Dedifferentiated amniotic fluid mesenchymal stem cell (primary cell): ENCODE data around the gene B4GALT6.
A peak's percentile ranks its signal among the peaks of the same experiment; 100 is the strongest.
"Not testable (repeated sequence)": the region's sequence is repeated elsewhere in the genome, so short reads cannot be mapped to it uniquely, and the experiment has no call there.

Source experiments
- DNase-seq: peaks from one replicate; pipeline ENCODE4 v3.0.0-alpha.2; 2016; ENCODE audit errors: extremely low spot score

B4GALT6 gene, protein sequence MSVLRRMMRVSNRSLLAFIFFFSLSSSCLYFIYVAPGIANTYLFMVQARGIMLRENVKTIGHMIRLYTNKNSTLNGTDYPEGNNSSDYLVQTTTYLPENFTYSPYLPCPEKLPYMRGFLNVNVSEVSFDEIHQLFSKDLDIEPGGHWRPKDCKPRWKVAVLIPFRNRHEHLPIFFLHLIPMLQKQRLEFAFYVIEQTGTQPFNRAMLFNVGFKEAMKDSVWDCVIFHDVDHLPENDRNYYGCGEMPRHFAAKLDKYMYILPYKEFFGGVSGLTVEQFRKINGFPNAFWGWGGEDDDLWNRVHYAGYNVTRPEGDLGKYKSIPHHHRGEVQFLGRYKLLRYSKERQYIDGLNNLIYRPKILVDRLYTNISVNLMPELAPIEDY

DNA sequence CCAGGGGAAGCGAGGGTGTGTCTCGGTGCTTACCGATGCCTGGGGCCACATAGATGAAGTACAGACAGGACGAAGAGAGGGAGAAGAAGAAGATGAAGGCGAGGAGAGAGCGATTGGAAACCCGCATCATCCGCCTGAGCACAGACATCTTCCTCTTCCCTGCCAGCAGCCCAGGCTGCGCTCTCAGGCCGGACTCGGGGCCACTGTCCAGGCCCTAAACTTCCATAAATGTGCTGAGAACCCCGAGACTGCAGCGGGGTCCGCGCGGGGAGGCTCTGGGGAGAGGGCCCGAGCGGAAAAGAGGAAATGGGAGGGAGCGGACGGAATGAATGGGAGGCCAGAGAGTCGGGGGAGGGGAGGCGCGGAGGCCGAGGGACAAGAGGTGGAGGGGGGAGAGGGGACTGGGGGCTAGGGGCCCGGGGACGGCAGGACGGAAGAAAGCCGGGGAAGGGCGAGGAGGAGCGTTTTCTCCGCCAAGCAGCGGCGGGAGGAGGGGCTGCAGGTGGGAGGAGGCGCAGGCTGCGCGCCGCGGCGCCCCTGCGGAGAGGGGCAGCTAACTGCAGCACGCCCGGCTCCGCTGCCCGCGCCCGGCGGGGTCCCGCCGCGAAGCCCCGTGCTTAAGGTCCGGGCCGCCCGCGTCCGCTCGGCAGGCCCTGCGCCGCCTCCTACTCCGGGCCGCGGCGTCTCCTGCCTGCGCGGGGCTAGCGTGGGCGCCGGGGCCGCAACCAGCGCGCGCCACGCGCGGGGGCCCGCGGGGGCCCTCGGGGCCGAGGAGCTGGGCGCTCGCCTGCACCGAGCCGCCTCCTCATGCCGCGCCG is at the start of gene B4GALT6:
Gene B4GALT6 (minus strand): TSS at position 303 of the 818 bp plus-strand sequence. CDS start 155 bp downstream, at position 148.
- DNase-seq, result no peak

DNA sequence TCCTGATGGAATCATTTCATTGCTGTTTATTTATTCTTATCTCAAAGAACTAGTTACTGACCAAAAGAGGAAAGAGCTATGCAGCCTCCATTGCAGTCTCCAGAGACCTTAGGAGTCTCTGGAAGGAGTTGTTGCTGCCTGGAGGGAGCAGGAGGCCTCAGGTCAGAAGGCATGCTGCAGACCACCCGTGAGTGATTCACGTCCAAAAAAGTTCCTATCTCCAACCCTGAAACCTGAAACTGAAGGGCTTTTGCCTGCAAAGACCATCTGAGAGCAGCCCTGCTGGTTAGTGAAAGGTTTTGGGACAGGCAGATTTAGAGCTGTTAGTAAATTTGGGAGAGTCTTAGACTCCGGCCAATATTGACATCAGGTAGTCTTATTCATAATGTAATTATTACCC is 47.2 kb upstream of the B4GALT6 start:
- DNase-seq, result no peak

DNA sequence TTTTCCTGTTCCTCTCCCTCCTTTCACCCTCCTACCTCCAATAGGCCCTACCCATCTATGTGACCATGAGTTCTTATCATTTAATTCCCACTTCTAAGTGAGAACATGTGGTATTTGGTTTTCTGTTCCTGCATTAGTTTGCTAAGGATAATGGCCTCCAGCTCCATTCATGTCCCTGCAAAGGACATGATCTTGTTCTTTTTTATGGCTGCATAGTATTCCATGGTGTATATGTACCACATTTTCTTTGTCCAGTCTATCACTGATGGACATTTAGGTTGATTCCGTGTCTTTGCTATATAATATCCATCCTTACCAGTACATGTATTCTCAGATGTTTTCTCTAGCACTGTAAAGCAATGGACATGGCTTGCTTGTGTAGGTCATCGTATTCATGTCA is 44.8 kb upstream of the B4GALT6 start:
- DNase-seq, result not testable (repeated sequence)

DNA sequence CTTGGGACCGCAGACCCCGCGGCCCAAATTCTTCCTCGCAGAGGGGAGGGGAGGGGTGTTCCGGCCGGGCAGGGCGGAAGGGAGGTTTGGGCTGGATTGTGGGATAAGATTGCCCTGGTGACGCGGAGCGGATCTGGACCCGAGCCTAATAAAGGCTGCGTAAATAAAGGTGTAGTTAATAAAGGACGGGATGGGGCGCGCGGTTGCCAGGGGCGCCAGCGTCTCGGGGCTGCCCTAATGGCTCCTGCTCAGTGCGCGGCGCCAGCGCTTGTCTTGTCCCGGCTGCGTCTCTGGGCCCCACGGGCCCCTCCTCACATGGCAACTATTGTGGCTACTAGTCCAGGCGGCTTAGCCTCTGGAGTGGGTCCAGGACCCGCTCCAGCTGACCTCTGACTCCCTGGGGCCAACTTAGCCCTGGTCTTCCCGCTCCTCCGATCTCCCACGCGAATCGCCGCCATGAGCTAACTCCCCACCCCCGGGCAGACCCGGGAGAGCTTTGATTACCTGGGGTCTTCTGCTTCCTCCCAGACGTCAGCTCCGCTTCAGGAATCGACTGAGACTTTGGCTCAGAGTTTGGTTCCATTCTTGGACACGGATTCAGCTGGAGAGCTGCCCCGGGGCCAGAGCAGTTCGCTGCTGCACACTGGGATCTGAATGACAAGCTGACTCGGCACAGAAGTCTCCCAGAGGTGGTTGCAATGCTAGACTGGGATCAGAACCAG is 39.8 kb upstream of the B4GALT6 start:
- DNase-seq, result no peak

DNA sequence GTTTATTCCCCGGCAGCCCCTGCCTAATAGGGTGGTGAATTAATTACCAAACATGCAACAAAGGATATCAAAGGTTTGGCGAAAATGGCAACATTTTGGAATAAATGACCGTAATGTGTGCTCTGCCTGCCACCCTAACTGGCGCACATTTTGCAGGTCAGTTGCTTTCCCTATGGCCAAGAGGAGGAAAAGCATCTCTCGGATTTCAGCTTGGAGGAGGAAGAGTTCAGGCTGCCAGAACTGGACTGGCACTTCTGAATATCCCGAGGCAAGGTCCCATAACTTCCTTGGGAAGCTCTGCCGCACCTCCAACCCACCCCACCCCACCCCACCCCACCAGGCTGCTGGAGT is 39.2 kb upstream of the B4GALT6 start:
- DNase-seq, result no peak

DNA sequence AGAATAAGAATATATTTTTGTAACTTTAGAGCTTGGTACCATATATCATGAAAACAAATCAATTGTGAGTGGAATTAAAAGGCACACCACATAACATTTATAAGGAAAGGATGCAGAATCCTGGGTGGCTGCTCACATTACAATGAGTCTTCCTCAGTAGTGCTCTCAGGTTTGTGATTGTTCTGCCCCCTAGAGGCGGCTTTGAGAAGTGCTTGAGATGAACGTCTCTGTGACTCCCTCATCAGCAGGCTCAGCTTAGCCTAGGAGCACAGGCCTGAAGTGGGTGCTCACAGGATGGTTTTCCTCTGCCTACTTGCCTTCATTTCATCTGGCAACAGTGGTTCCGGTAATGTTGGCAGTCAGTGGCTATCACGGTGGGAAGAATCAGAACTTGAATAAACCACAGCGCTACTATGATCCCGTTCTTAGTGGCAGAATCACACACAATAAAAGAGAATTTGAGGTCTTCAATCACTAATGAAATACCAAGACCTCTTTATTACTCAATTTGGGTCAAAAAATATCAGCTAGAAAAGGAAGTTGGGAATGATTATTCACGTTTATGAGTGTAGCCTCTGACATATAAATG is 38.1 kb upstream of the B4GALT6 start:
- DNase-seq, result peak; percentile 74

DNA sequence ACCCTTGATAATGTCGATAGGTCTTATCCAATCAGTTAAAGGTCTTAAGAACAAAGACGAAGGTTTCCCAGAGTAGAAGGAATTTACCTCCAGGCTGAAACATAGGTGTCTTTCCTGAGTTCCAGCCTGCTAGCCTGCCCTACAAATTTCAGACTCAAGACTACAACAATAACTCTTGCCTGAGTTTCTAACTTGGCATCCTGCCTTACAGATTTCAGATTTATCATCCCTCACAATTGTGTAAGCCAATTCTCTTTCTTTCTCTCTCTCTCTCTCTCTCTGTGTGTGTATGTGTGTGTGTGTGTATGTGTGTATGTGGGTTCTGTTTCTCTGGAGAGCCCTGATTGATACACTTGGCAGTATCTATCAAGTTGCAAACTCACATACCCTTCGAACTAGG is 37.2 kb upstream of the B4GALT6 start:
- DNase-seq, result no peak

DNA sequence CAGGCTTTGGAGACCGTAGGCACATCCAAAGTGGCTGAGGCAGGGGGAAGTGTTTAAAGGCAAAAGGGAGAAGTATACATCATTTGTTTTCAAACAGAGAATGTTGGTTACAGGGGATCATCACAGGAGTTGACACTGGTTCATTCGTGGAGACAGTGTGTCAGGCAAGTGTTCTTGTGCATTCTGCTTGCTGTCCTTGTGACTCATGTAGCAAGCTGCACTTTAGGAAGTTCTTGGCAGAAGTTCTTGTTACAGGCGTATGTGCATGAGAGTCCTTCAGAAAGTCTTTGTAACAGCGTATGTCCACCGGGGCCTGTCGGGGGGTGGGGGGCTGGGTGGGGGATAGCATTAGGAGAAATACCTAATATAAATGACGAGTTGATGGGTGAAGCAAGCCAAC is 36.5 kb upstream of the B4GALT6 start:
- DNase-seq, result no peak

DNA sequence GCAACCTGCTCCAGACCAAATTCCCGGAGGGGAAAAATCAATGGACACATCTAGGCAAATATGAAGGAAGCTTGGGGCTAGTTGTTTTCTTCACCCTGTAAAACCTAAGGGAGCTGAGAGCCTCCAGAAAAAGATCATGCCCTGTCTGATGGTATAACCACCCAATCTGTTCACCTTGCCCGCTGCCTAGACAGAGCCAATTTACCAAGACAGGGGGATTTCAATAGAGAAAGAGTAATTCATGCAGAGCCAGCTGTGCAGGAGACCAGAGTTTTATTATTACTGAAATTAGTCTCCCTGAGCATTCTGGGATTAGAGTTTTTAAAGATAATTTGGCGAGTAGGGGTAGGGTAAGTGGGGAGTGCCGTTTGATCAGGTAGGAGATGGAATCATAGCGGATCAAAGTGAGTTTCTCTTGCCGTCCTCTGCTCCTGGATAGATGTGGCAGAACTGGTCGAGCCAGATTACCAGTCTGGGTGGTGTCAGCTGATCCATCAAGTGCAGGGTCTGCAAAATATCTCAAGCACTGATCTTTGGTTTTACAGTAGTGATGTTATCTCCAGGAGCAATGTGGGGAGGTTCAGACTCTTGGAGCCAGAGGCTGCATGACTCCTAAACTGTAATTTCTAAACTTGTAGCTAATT is 35.1 kb upstream of the B4GALT6 start:
- no peak for DNase-seq

DNA sequence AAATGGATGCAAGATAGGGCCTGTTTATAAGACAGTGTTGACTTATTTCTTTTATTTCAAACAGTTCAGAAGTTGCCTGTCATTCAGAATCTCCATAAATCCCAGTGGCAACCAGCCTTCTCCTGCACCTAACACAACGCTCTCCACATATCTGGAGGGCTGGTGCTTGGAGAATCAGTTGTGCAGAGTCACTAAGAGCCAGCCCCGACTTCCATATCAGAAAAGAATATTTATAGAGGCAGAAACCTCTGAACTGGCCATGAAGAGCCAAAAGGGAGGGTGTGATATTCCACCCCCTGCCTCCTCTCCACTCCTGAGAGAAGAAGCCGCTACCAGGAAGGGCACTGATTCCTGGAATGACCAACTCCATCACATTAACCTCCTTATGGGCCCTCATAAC is 34.0 kb upstream of the B4GALT6 start:
- no peak for DNase-seq

DNA sequence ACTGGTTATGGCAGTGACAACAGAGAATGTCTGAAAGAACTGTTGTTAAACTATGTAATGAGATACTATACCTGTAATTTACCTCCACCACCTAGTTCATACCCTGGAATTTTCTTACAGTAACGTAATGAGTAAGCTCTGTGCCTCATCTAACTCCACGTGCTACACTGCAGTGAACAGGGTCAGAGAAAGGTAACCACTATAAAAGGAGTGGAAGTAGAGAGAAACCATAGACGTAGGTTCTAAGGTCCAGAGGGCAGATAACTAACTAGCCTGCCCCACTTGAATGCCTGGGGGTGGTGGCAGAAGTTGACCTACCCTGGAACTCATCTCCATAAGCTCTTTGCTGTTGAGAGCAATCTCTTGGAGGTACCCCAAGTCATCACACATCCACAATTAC is 32.0 kb upstream of the B4GALT6 start:
- no peak for DNase-seq

DNA sequence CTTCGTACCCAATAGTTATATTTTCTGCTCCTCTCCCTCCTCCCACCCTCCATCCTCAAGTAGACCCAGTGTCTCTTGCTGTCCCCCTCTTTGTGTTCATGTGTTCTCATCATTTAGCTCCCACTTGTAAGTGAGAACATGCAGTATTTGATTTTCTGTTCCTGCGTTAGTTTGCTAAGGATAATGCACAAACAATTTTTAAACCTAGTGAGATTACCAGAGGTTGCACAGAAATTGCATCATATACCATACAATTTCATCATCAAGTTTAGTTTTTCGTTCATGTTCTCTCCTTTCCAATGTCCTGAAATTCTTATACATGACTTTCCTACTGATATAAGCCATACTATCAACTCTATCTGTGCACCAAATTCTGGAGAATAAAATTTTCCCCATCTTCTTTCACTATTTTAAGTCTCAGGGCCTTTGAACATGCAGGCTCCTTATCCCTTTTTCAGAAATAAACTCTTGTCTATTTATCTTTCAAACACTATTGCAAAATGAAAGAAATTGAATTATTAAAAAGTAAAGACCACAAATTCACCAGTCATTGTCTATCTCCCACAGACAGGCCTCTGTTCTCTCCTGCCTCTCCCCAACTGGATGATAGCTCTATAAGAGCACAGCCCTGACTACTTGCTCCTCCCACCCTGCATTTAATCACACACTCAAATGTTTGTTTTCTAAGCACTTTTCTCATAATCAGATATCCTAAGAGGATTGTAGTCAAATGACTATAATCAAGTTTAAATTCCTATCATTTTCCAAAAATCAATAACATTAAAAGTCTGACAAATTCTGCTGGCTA is 27.2 kb upstream of the B4GALT6 start:
- DNase-seq, result no peak

DNA sequence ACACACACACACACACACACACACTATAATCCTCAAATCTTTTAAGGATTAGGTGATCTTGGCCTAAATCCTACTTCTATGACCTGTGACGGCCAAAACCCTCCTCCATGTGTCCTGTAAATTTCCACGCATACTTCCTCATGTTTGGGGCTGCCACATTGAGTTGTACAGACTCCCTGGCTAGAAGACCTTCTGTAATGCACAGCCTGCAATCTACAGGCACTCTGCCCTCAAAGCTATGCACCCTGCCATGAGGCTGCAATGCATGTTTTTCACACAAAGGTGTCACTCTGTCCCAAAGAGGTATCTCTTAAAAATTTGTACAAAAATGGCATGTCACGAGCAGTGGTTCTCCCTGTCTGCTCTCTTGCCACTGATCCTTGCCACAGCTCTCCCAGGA is 26.4 kb upstream of the B4GALT6 start:
- no peak for DNase-seq

DNA sequence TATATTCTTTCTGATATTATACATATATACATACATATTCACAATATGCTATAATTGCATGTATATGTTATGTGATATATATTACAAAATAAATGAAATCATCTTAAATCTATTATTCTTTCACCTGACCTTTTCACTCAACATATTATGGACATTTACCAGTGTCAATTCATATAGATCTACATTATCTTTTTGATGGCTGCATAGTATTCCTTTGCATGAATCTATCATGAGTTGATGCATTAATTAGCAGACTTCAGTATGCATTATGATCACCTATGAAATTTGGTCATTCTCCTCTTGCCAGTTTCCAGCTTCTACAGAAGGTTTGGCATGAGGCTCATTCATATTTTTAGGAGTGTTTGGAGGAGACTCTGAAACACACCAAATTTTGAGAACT is 23.4 kb upstream of the B4GALT6 start:
- no peak for DNase-seq

DNA sequence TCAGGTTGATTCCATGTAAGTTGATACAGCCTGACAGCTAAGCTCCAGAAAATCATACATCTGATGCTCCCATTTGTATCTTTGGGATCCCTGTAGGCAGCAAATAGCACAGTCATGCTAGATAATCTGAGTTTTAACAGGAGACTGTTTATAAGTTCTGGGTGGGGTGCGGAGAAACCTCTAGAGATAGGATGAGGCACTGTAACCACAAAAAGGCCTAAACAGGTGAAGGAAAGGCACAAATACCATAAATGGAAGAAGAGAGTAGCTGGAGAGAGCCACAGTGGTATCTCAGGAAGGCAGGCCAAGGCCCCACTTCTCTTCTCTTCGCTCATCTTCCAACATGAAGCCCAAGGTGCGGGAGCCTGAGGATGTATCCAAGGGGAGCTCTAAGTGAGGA is 18.1 kb upstream of the B4GALT6 start:
- no peak for DNase-seq

DNA sequence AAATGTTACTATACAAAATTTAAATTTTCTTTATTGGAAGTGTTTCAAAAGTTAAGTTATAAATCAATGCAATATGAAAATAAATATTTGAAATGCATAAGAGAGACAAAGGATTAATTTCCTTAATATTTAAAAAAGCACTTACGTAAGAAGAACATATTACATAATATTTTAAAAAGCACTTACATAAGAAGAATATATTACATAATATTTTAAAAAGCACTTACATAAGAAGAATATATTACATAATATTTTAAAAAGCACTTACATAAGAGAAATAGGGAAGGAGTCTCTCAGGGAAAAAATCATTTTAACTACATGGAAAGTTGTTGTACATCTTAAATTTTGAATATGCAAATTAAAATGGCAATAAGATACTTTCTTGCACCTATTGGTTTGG is 17.4 kb upstream of the B4GALT6 start:
- no peak for DNase-seq

DNA sequence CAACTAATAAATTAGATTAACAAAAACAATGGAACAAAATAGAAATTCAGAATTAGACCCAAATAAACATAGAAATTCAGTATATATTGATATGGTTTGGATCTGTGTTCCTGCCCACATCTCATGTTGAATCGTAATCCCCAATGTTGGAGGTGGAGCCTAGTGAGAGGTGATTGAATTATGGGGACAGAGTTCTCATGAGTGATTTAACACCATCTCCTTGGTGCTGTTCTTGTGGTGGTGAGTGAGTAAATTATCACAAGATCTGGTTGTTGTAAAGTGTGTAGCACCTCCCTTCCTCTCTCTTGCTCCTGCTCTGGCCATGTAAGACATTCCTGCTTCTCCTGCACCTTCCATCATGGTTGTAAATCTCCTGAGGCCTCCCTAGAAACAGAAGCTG is 16.6 kb upstream of the B4GALT6 start:
- DNase-seq, result no peak

DNA sequence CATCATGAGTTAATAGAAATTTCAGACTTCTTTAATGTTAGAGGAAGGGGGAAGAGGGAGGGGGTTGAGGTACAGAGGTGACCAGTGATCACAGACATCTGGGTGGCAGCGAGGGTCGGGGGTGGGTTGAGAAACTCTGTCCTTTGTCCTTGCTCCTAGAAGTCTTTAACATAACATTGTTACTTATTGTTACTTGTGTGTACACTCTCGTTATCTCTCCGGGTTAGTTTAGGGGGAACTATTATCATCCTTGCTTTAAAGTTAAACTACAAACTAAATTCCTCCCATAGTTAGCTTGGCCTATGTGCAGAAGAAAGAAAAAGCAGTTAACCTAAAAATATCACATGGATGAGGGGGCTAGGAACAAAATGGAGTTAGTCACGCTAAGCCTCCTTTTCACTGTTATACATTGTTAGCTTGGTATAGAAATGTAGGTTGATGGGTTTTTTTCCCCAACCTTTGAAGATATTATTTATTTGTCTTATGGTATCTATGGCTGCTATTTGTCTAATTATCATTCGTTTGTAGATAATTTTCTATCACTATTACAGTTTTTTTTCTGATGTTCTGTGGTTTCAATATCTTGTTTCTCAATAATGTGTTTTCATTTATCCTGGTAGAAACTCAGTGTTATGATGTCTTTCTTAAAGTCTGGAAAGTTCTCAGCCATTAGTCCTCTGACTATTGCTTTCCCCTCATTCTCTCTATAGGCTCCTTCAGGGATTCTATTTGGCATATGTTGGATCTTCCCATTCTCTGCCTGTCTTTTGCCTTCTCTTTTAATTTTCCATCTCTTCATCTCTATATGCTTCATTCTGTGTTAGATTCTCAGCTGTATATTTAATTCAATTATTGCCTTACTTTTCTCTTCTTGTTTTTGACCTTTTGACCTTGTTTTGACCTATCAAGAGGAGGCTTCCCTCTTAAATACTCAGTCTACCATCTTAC is 13.2 kb upstream of the B4GALT6 start:
- no peak for DNase-seq

DNA sequence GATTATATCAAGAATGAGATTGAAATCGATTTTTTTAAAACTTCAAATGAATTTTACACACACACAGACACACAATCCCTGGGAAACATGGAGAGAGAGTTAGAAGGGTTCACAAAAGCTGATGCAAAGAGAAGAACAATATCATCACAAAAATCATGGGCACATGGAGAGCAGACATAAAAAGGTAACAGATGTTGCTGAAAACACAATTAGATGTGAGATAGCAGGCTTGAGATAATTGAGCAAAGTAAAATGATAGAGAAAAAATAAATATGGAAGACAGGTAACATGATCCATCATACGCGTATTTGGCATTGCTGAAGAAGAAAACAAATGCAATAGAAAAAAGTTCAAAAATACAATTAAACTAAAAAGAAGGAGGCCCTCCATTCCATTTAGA is 11.6 kb upstream of the B4GALT6 start:
- no peak for DNase-seq

DNA sequence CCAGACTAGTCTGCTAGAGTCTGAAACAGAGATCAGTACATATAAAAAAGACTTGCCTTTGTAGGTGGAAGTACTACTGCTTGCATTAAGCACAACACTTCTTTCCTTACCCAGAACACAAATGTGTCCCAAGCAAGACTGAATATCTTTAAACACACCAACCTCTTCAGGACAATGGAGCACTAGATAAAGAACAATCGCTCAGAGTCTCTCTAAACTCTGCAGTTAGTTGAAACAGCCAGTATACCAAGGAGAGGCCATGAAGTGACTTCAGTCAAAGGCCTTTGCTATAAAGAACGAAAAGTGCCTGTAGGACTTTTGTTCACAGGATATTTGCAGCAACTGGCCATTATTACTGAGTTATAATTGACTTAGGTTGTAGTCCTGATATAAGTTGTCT is 9.9 kb upstream of the B4GALT6 start:
- no peak for DNase-seq
